Lung (tissue), 12 donors: ENCODE measurements around the gene HSP90AB1. TPM values are rescaled to one million over a fixed set of nuclear protein-coding genes. Genes with fewer than 3 reads are reported as not detected.
A peak's percentile ranks its signal among the peaks of the same experiment; 100 is the strongest.

Experiments
- ATAC-seq: fragments of 200-7000 bp; cut with Tn5 transposase; one replicate; pipeline ENCODE4 v1.9.1; 2020; ENCODE audit warnings: moderate number of reproducible peaks; ENCODE audit not compliant: insufficient read depth, low FRiP score
- DNase-seq, 3 donors: peaks; one replicate each; pipeline ENCODE4 v3.0.0-alpha.2; 2013 to 2017
- H3K27ac ChIP-seq, 2 donors: one replicate each; pipeline ENCODE4 v1.5.1; 2013; ENCODE audit warnings: mild to moderate bottlenecking in 2 of 2, moderate library complexity in 2 of 2, control low read depth in 1 of 2, inconsistent platforms in 1 of 2, low read depth in 1 of 2, low read length in 1 of 2
- H3K27me3 ChIP-seq, 3 donors: one replicate each; pipeline ENCODE4 v1.5.1; 2013; ENCODE audit warnings: low read length in 2 of 3; ENCODE audit not compliant: control insufficient read depth in 3 of 3, insufficient read depth in 3 of 3
- H3K36me3 ChIP-seq, 4 donors: one replicate each; pipeline ENCODE4 v1.5.1; 2013; ENCODE audit warnings: low read length in 4 of 4, mild to moderate bottlenecking in 1 of 4, moderate library complexity in 1 of 4; ENCODE audit not compliant: control insufficient read depth in 4 of 4, insufficient read depth in 4 of 4
- H3K4me1 ChIP-seq, 5 donors: one replicate each; pipeline ENCODE4 v1.5.1; 2013; ENCODE audit warnings: low read length in 5 of 5, mild to moderate bottlenecking in 2 of 5, moderate library complexity in 1 of 5; ENCODE audit not compliant: control insufficient read depth in 5 of 5, insufficient read depth in 5 of 5
- H3K4me3 ChIP-seq: one replicate; pipeline ENCODE4 v1.5.1; 2013; ENCODE audit warnings: mild to moderate bottlenecking, control low read depth, moderate library complexity
- H3K9ac ChIP-seq, 2 donors: one replicate each; pipeline ENCODE4 v1.5.1; 2013; ENCODE audit warnings: low read length in 2 of 2, control low read depth in 1 of 2; ENCODE audit not compliant: insufficient read depth in 1 of 2
- H3K9me3 ChIP-seq, 4 donors: one replicate each; pipeline ENCODE4 v1.5.1; 2013; ENCODE audit warnings: low read length in 3 of 4, mild to moderate bottlenecking in 1 of 4, moderate library complexity in 1 of 4; ENCODE audit not compliant: control insufficient read depth in 4 of 4, insufficient read depth in 3 of 4
- CTCF ChIP-seq: IDR thresholded peaks from 2 replicates; pipeline ENCODE4 v1.5.1; 2012; ENCODE audit warnings: mild to moderate bottlenecking; ENCODE audit errors: control extremely low read depth, extremely low read depth
- WGBS, 2 donors: extraction: QIAGEN DNeasy Blood & Tissue Kit; methylation state at CpG; one replicate each; pipeline ENCODE4 v1.1.7; 2013; 5-methylcytosine and 5-hydroxymethylcytosine counted together
- polyA plus RNA-seq, 2 donors: library from polyadenylated mRNA; stranded (reverse); fragments of 200-250 nt; gene quantifications; one replicate each; pipeline ENCODE4 v1.2.1, GENCODE V29; 2013
- total RNA-seq, 2 donors: library from RNA; depleted of rRNA in 1 of 2; stranded (reverse); fragments of >200 nt in 1 of 2; gene quantifications; one replicate each; pipeline ENCODE4 v1.2.1, GENCODE V29; 2014 to 2021
- donor health status: control.
- donor health status: control.
- donor health status: Bipolar disorder and iron deficiency.
- donor health status: healthy.
- donor health status: DM: yes; HTN: yes; CAD: no.

HSP90AB1 gene
- total and polyA plus RNA-seq, 4 donors = 289 to 700 (median 509) TPM

- H3K27ac ChIP-seq = no peak overlapping the region
- no peak overlapping the region for H3K4me3 ChIP-seq
- peaks cover 0 to 4% (median 0%) of the 10 kb centered on the region in 4 donors for H3K9me3 ChIP-seq
- WGBS, 2 donors = 72 to 86% methylated on average over 59 of the region's 59 CpGs
- no peak for DNase-seq
- H3K27me3 ChIP-seq = peaks cover 3 to 54% (median 21%) of the 10 kb centered on the region in 3 donors
- TF ChIP-seq CTCF = no peak
- H3K36me3 ChIP-seq = no peaks in the 10 kb centered on the region
- no peak overlapping the region for H3K9ac ChIP-seq
- peaks cover 0 to 13% (median 0%) of the 10 kb centered on the region in 5 donors for H3K4me1 ChIP-seq
- no peak for ATAC-seq
Measured at GRCh38 chr6:44275271-44275748, 28.4 kb downstream of the HSP90AB1 start.

GRCh38 chr6:44275749-44276648, 29.1 kb downstream of the HSP90AB1 start:
- DNase-seq = peak; percentile 45 to 62 (median 53)

GRCh38 chr6:44276667-44277640, 30.1 kb downstream of the HSP90AB1 start:
- WGBS, 2 donors = 76 to 80% methylated on average over 22 to 23 of the region's 23 CpGs
- Histone ChIP-seq H3K27me3 (peaks cover 3 to 47% (median 14%) of the 10 kb centered on the region in 3 donors), H3K36me3 (no peaks in the 10 kb centered on the region)

More at GRCh38 chr6:44275749-44276648, 29.1 kb downstream of the HSP90AB1 start:
- peaks cover 0 to 13% (median 0%) of the 10 kb centered on the region in 5 donors for H3K4me1 ChIP-seq
- peaks cover 3 to 57% (median 21%) of the 10 kb centered on the region in 3 donors for H3K27me3 ChIP-seq
- TF ChIP-seq CTCF = no peak
- 6 to 13% methylated on average over 79 to 109 of the region's 109 CpGs for WGBS, 2 donors
- H3K4me3 ChIP-seq = no peak overlapping the region
- no peak overlapping the region for H3K9ac ChIP-seq
- H3K9me3 ChIP-seq = peaks cover 0 to 4% (median 0%) of the 10 kb centered on the region in 4 donors
- H3K27ac ChIP-seq = no peak overlapping the region
- H3K36me3 ChIP-seq = no peaks in the 10 kb centered on the region
- no peak for ATAC-seq

More at GRCh38 chr6:44276667-44277640, 30.1 kb downstream of the HSP90AB1 start:
- no peak for TF ChIP-seq CTCF
- no peak overlapping the region for H3K9ac ChIP-seq
- H3K27ac ChIP-seq = no peak overlapping the region
- ATAC-seq (no peak), DNase-seq (no peak)
- H3K4me3 ChIP-seq = no peak overlapping the region
- peaks cover 0 to 4% (median 0%) of the 10 kb centered on the region in 4 donors for H3K9me3 ChIP-seq
- H3K4me1 ChIP-seq = peaks cover 0 to 13% (median 0%) of the 10 kb centered on the region in 5 donors
